DOHH2 (cell line): ENCODE data around the gene CDC5L.
A peak's percentile ranks its signal among the peaks of the same experiment; 100 is the strongest.

Source experiments
- H3F3A ChIP-seq: fragments of 200-600 bp; sonication (generic), shearing (Covaris generic); 2 replicates; pipeline ENCODE4 v1.6.0; 2016; ENCODE audit warnings: antibody characterized with exemption, mild to moderate bottlenecking; ENCODE audit not compliant: control insufficient read depth, insufficient read depth
- H3K27ac ChIP-seq: fragments of 200-600 bp; sonication (generic); 2 replicates; pipeline ENCODE4 v1.5.1; 2014; ENCODE audit warnings: low read depth, mild to moderate bottlenecking, low read length, moderate library complexity
- H3K27me3 ChIP-seq: fragments of 200-600 bp; sonication (generic); 2 replicates; pipeline ENCODE4 v1.6.1; 2014; ENCODE audit warnings: mild to moderate bottlenecking, low read length, mixed read lengths; ENCODE audit not compliant: control insufficient read depth
- H3K36me3 ChIP-seq: fragments of 200-600 bp; sonication (generic); 2 replicates; pipeline ENCODE4 v1.6.1; 2014; ENCODE audit warnings: mild to moderate bottlenecking, low read length, moderate library complexity, mixed read lengths; ENCODE audit not compliant: control insufficient read depth
- H3K4me1 ChIP-seq: fragments of 200-600 bp; sonication (generic); 2 replicates; pipeline ENCODE4 v1.6.1; 2014; ENCODE audit warnings: mild to moderate bottlenecking, low read length, mixed read lengths; ENCODE audit not compliant: control insufficient read depth
- H3K4me2 ChIP-seq: fragments of 200-600 bp; sonication (generic); 2 replicates; pipeline ENCODE4 v1.6.0; 2014; ENCODE audit warnings: mild to moderate bottlenecking, low read length, moderate library complexity
- H3K4me3 ChIP-seq: fragments of 200-600 bp; sonication (generic); 2 replicates; pipeline ENCODE4 v1.5.1; 2014; ENCODE audit warnings: mild to moderate bottlenecking, low read length, mixed read lengths
- H3K79me2 ChIP-seq: fragments of 200-600 bp; sonication (generic); 2 replicates; pipeline ENCODE4 v1.6.1; 2014; ENCODE audit warnings: mild to moderate bottlenecking, low read length, mixed read lengths; ENCODE audit not compliant: control insufficient read depth
- H3K9me2 ChIP-seq: fragments of 200-600 bp; sonication (generic); replicated peaks from 2 replicates; pipeline ENCODE4 v1.6.1; 2014; ENCODE audit warnings: mild to moderate bottlenecking, low read length, mixed read lengths; ENCODE audit not compliant: control insufficient read depth
- H3K9me3 ChIP-seq: fragments of 200-600 bp; sonication (generic); 2 replicates; pipeline ENCODE4 v1.6.1; 2014; ENCODE audit warnings: antibody characterized with exemption, low read length, mixed read lengths; ENCODE audit not compliant: control insufficient read depth, insufficient read depth
- H4K20me1 ChIP-seq: fragments of 200-600 bp; sonication (generic); 2 replicates; pipeline ENCODE4 v1.6.0; 2014; ENCODE audit warnings: low read depth, mild to moderate bottlenecking, antibody characterized with exemption, low read length, moderate library complexity; ENCODE audit not compliant: control insufficient read depth, insufficient read depth
- CTCF ChIP-seq: fragments of 200-600 bp; sonication (generic); IDR thresholded peaks from one replicate; pipeline ENCODE4 v1.5.1; 2014; ENCODE audit warnings: antibody characterized with exemption, mild to moderate bottlenecking, low read depth, low read length; ENCODE audit not compliant: poor library complexity, severe bottlenecking
- EZH2phosphoT487 ChIP-seq: fragments of 200-600 bp; sonication (generic); IDR thresholded peaks from 2 replicates; pipeline ENCODE4 v1.6.1; 2017; ENCODE audit warnings: borderline replicate concordance, mild to moderate bottlenecking, antibody characterized with exemption, low read length, moderate library complexity, mixed read lengths

Gene CDC5L

GRCh38 chr6:44387346-44388134 is at the start of gene CDC5L:
CDC5L (plus strand) TSS chr6:44387706; CDS start chr6:44387824, 118 bp downstream.
- TF ChIP-seq CTCF, result no peak
- TF ChIP-seq EZH2phosphoT487, result no peak
- Histone ChIP-seq H3K36me3 (peaks cover 34% of the 10 kb centered on the region), H3K27me3 (no peaks in the 10 kb centered on the region), H3K9me3 (no peaks in the 10 kb centered on the region), H3K4me2 (peak within 1 kb of the TSS; percentile 98), H3K4me3 (peak within 1 kb of the TSS; percentile 89), H3K27ac (peak within 1 kb of the TSS; percentile 80), H3K4me1 (peaks cover 26% of the 10 kb centered on the region), H3K79me2 (peaks cover 51% of the 10 kb centered on the region), H3K9me2 (no peaks in the 10 kb centered on the region), H4K20me1 (peaks cover 9% of the 10 kb centered on the region), H3F3A (no peaks in the 10 kb centered on the region; the same call in 1 of the 2 replicates)

- no peaks in the 10 kb centered on the region for H3K79me2 ChIP-seq
- H3K27ac ChIP-seq, result no peak overlapping the region
- H3K36me3 ChIP-seq, result no peaks in the 10 kb centered on the region
- H3K4me2 ChIP-seq, result no peak overlapping the region
- no peaks in the 10 kb centered on the region for H3K9me2 ChIP-seq
- no peaks in the 10 kb centered on the region for H3K9me3 ChIP-seq
- no peaks in the 10 kb centered on the region for H3F3A ChIP-seq
- no peak overlapping the region for H3K4me3 ChIP-seq
- TF ChIP-seq CTCF (peak; percentile 76), EZH2phosphoT487 (no peak)
- no peaks in the 10 kb centered on the region for H4K20me1 ChIP-seq
- peaks cover 13% of the 10 kb centered on the region for H3K27me3 ChIP-seq
- H3K4me1 ChIP-seq, result peaks cover 17% of the 10 kb centered on the region
Observed at GRCh38 chr6:44338228-44339122, 49.0 kb upstream of the CDC5L start.

- Histone ChIP-seq H3K36me3 (no peaks in the 10 kb centered on the region), H3K9me3 (no peaks in the 10 kb centered on the region), H3K79me2 (no peaks in the 10 kb centered on the region), H3K27me3 (peaks cover 21% of the 10 kb centered on the region), H3K9me2 (no peaks in the 10 kb centered on the region), H4K20me1 (no peaks in the 10 kb centered on the region), H3F3A (no peaks in the 10 kb centered on the region), H3K27ac (no peak overlapping the region), H3K4me3 (no peak overlapping the region), H3K4me1 (peaks cover 23% of the 10 kb centered on the region), H3K4me2 (no peak overlapping the region)
- TF ChIP-seq CTCF (no peak), EZH2phosphoT487 (no peak)
Observed at GRCh38 chr6:44339301-44339700, 48.2 kb upstream of the CDC5L start.
